K562 (cell line): ENCODE data around the gene OR10D3. TPM values are rescaled to one million over a fixed set of nuclear protein-coding genes. Genes with fewer than 3 reads are reported as not detected.

ENCODE experiments used
- ATAC-seq: fragments of 200-7000 bp; cut with Tn5 transposase; 3 replicates; pipeline ENCODE4 v1.9.1; 2020; ENCODE audit warnings: moderate library complexity
- BruUV-seq: library from RNA; stranded (reverse); fragments of 400-500 nt; replicated peaks from 2 replicates; lab custom pipeline; 2021; lab: Mats Ljungman, UMichigan
- CTCF ChIA-PET: fragments of 300-600 bp; formaldehyde crosslinking; extraction: SDS; loops from one replicate; lab custom pipeline; 2021; ENCODE audit warnings: low intra/inter-chr PET ratio; lab: Yijun Ruan, JAX
- POLR2A ChIA-PET: fragments of 300-600, 350-650 bp; sonication (Branson Sonifier 250); formaldehyde crosslinking; extraction: SDS; loops from one replicate; lab custom pipeline; 2021; ENCODE audit warnings: antibody characterized with exemption, inconsistent platforms; lab: Yijun Ruan, JAX
- DNase-seq, 4 experiments: peaks; one replicate each; pipeline versions ENCODE4 v3.0.0 to v3.0.0-alpha.2; 2011 to 2018; ENCODE audit warnings: low spot score in 3 of 4, mixed read lengths in 3 of 4; ENCODE audit errors: extremely low read depth in 1 of 4
- FAIRE-seq: peaks from 2 replicates; lab custom pipeline; 2011; peaks lifted over from hg19 to GRCh38; lab: Jason Lieb, UNC
- H2AFZ ChIP-seq: 2 replicates; pipeline ENCODE4 v1.6.0; 2011; ENCODE audit warnings: low read depth, low read length, control low read depth, inconsistent platforms
- H3K27ac ChIP-seq: fragments of 200-600 bp; 3 replicates; pipeline ENCODE4 v1.8.0; 2011; ENCODE audit warnings: low read depth, mild to moderate bottlenecking, control low read depth, inconsistent platforms, low read length, moderate library complexity, mixed read lengths; ENCODE audit errors: extremely low read depth
- H3K27me3 ChIP-seq, 2 experiments: fragments of 300-600 bp in 1 of 2; 2 replicates in 1 of 2; 3 replicates in 1 of 2; pipeline versions ENCODE4 v1.6.0 to v1.8.0; 2011; ENCODE audit warnings: inconsistent platforms in 2 of 2, low read length in 2 of 2, mild to moderate bottlenecking in 1 of 2, mixed read lengths in 1 of 2, moderate library complexity in 1 of 2; ENCODE audit not compliant: control insufficient read depth in 2 of 2, insufficient read depth in 2 of 2
- H3K36me3 ChIP-seq: fragments of 300-600 bp; 3 replicates; pipeline ENCODE4 v1.8.0; 2011; ENCODE audit warnings: mild to moderate bottlenecking, low read length, inconsistent platforms; ENCODE audit not compliant: control insufficient read depth, insufficient read depth
- H3K4me1 ChIP-seq, 2 experiments: fragments of 200-600 bp in 1 of 2; replicated peaks in 1 of 2; 2 replicates in 1 of 2; 3 replicates in 1 of 2; pipeline versions ENCODE4 v1.5.1 to v1.8.0; 2011; ENCODE audit warnings: inconsistent platforms in 2 of 2, low read length in 2 of 2, mild to moderate bottlenecking in 1 of 2, mixed read lengths in 1 of 2, moderate library complexity in 1 of 2; ENCODE audit not compliant: control insufficient read depth in 2 of 2, insufficient read depth in 2 of 2
- H3K4me2 ChIP-seq: 2 replicates; pipeline ENCODE4 v1.6.1; 2011; ENCODE audit warnings: low read length, control low read depth, inconsistent platforms, mixed read lengths; ENCODE audit not compliant: insufficient read depth
- H3K4me3 ChIP-seq: fragments of 200-600 bp; sonication (generic), shearing (Covaris generic); 2 replicates; pipeline ENCODE4 v1.5.1; 2016; ENCODE audit warnings: control low read depth, inconsistent platforms
- H3K79me2 ChIP-seq: fragments of 200-600 bp; 3 replicates; pipeline ENCODE4 v1.8.0; 2011; ENCODE audit warnings: low read length, inconsistent platforms; ENCODE audit not compliant: control insufficient read depth, insufficient read depth
- H3K9ac ChIP-seq, 2 experiments: 2 replicates each; pipeline versions ENCODE4 v1.6.0 to v1.6.1; 2011; ENCODE audit warnings: low read depth in 2 of 2, low read length in 2 of 2, control low read depth in 1 of 2, inconsistent platforms in 1 of 2, mild to moderate bottlenecking in 1 of 2, mixed read lengths in 1 of 2; ENCODE audit not compliant: insufficient read depth in 1 of 2
- H3K9me1 ChIP-seq: one replicate; pipeline ENCODE4 v1.6.0; 2011; ENCODE audit warnings: inconsistent platforms, mild to moderate bottlenecking, low read length, moderate library complexity; ENCODE audit not compliant: control insufficient read depth, insufficient read depth
- H3K9me3 ChIP-seq: replicated peaks from 2 replicates; pipeline ENCODE4 v1.5.1; 2011; ENCODE audit warnings: low read depth, low read length, inconsistent platforms; ENCODE audit not compliant: control insufficient read depth, insufficient read depth
- H4K20me1 ChIP-seq: replicated peaks from 2 replicates; pipeline ENCODE4 v1.6.1; 2011; ENCODE audit warnings: low read length, inconsistent platforms, mixed read lengths; ENCODE audit not compliant: control insufficient read depth, insufficient read depth
- EP400 ChIP-seq: fragments of 450-650 bp; IDR thresholded peaks from 2 replicates; pipeline ENCODE4 v1.6.1; 2017; ENCODE audit warnings: antibody characterized with exemption, mild to moderate bottlenecking, moderate library complexity
- FIP1L1 ChIP-seq: fragments of 200-400 bp; formaldehyde crosslinking; IDR thresholded peaks from 2 replicates; pipeline ENCODE4 v1.6.1; 2018; ENCODE audit warnings: mild to moderate bottlenecking, low read depth, low read length; ENCODE audit not compliant: poor library complexity, severe bottlenecking
- FOSL1 ChIP-seq: fragments of 200-800 bp; sonication (Bioruptor generic); conservative IDR thresholded peaks from 2 replicates; pipeline ENCODE4 v1.6.1; 2016; ENCODE audit warnings: missing genetic modification characterization, missing compliant biosample characterization
- HEY1 ChIP-seq: fragments of 250-450 bp; sonication (Bioruptor Pico); IDR thresholded peaks from 2 replicates; pipeline ENCODE4 v1.5.0; 2020; ENCODE audit warnings: mild to moderate bottlenecking, moderate library complexity, borderline replicate concordance
- LEF1 ChIP-seq: fragments of 450-650 bp; IDR thresholded peaks from 2 replicates; pipeline ENCODE4 v1.6.1; 2016; ENCODE audit warnings: mild to moderate bottlenecking
- NR3C1 ChIP-seq: sonication (generic); formaldehyde crosslinking; IDR thresholded peaks from 2 replicates; pipeline ENCODE4 v1.8.1; 2022; ENCODE audit warnings: missing genetic modification reagents
- NR4A1 ChIP-seq, 2 experiments: fragments of 250-450 bp in 1 of 2; fragments of 450-650 bp in 1 of 2; sonication (Bioruptor Pico) in 1 of 2; IDR thresholded peaks; 2 replicates each; pipeline versions ENCODE4 v1.4.0 to v1.6.1; 2016 to 2020; ENCODE audit warnings: mild to moderate bottlenecking in 2 of 2, missing compliant biosample characterization in 1 of 2, missing genetic modification characterization in 1 of 2, moderate library complexity in 1 of 2
- RBFOX2 ChIP-seq: fragments of 200-400 bp; formaldehyde crosslinking; IDR thresholded peaks from 2 replicates; pipeline ENCODE4 v1.6.1; 2017; ENCODE audit warnings: low read depth, mild to moderate bottlenecking, low read length, moderate library complexity
- SNRNP70 ChIP-seq: fragments of 200-400 bp; formaldehyde crosslinking; optimal IDR thresholded peaks from 2 replicates; pipeline ENCODE3; 2017; ENCODE audit warnings: low read depth, low read length
- TCF7L2 ChIP-seq: fragments of 150-350 bp; IDR thresholded peaks from 2 replicates; pipeline ENCODE4 v1.6.1; 2016; ENCODE audit warnings: low read depth, mild to moderate bottlenecking, low read length, moderate library complexity
- U2AF1 ChIP-seq: fragments of 200-400 bp; formaldehyde crosslinking; optimal IDR thresholded peaks from 2 replicates; pipeline ENCODE3; 2017; ENCODE audit warnings: mild to moderate bottlenecking, low read depth, low read length, moderate library complexity
- WGBS: fragments of 100-300 bp; shearing (Covaris generic); methylation state at CpG from one replicate; pipeline ENCODE4 v1.1.6; 2016; ENCODE audit warnings: low coverage, mixed read lengths; ENCODE audit not compliant: insufficient coverage; ENCODE audit errors: missing lambda C conversion rate; 5-methylcytosine and 5-hydroxymethylcytosine counted together
- in situ Hi-C: fragments of 300-500 bp; cut with MboI; formaldehyde crosslinking; loops from 4 replicates; pipeline ENCODE4 v1.15.0; 2018; ENCODE audit warnings: inconsistent platforms, mixed read lengths
- intact Hi-C: fragments of 100-400 bp; cut with micrococcal nuclease; formaldehyde crosslinking; loops from 2 replicates; pipeline ENCODE4 v1.14.2; 2022
- polyA plus RNA-seq, 8 experiments: library from polyadenylated mRNA; depleted of rRNA in 4 of 8; stranded (reverse) in 5 of 8; unstranded in 3 of 8; fragments of >200 nt; fragmentation: Nextera tagmentation in 2 of 8; fragmentation: Illumina TruSeq in 1 of 8; extraction: Ambion mirVana in 2 of 8; extraction: Trizol in 1 of 8; gene quantifications; 2 replicates each; pipeline versions ENCODE4 v1.2.1 to v1.2.3, GENCODE V29; 2011 to 2014; ENCODE audit warnings: inconsistent platforms in 1 of 8, missing spikeins in 1 of 8
- total RNA-seq, 7 experiments: library from RNA; depleted of rRNA in 6 of 7; stranded (reverse); fragments of >200 nt in 6 of 7; fragmentation: Illumina TruSeq in 2 of 7; extraction: Trizol in 2 of 7; gene quantifications; 2 replicates each; pipeline versions ENCODE4 v1.2.1 to v1.2.3, GENCODE V29; 2011 to 2021; ENCODE audit warnings: low replicate concordance in 1 of 7
- TF ChIP-seq, protein P1 (sequence below), 2 experiments: IDR thresholded peaks in 1 of 2; conservative IDR thresholded peaks in 1 of 2; 2 replicates each; pipeline ENCODE4 v1.6.1; 2016; ENCODE audit warnings: low read depth in 2 of 2, mild to moderate bottlenecking in 1 of 2, missing compliant biosample characterization in 1 of 2, missing genetic modification characterization in 1 of 2, moderate library complexity in 1 of 2
- TF ChIP-seq, protein P2 (sequence below), 2 experiments: fragments of 450-650 bp; conservative IDR thresholded peaks; 2 replicates each; pipeline ENCODE4 v1.6.1; 2017; ENCODE audit warnings: mild to moderate bottlenecking in 2 of 2, moderate library complexity in 2 of 2
- TF ChIP-seq, protein P3 (sequence below), 2 experiments: IDR thresholded peaks; 2 replicates each; pipeline ENCODE4 v1.6.1; 2012; ENCODE audit warnings: improper control_type of control experiment in 2 of 2, low read depth in 2 of 2, low read length in 2 of 2, borderline replicate concordance in 1 of 2

OR10D3 gene
- total and polyA plus RNA-seq, 9 of the 15 experiments (the other 6 are each of a cell fraction or from before 2014, with no cell fraction given), result 0.07 to 2.9 (median 0.80) TPM; not detected in 1

DNA sequence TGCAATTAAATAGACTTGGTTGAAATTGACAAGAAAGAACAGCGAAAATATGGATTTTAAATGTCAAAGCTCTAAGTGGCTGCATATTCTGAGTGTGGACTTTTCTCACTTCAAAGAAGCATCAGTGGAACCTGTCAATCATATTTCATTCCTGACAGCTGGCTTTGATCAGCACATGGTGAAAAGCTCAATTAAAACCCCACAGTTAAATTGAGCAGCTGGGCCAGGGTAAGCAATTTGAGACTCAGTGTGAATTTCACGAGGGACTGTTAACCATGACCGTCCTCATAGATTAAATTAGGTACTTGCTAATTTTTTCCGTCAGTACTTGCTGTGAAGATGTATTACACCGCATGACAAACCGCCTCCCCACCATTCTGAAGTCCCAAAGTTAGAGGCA is 11.0 kb upstream of the OR10D3 start:
- intact Hi-C loops (loop anchor here (2.0 to 5.0 kb wide), 2 partner anchors 35 to 57 kb away; partner anchors contain the start of gene VWA5A), in situ Hi-C loops (no loop called here)
- no peaks in the 10 kb centered on the region for H3K9me1 ChIP-seq
- peak overlapping the region; percentile 94 for H3K4me2 ChIP-seq
- H4K20me1 ChIP-seq, result no peaks in the 10 kb centered on the region
- H3K9me3 ChIP-seq, result no peaks in the 10 kb centered on the region
- H3K27me3 ChIP-seq, result no peaks in the 10 kb centered on the region
- peaks cover 5 to 17% of the 10 kb centered on the region in 2 experiments; a peak in 4 of 5 replicates for H3K4me1 ChIP-seq
- whole genome bisulfite sequencing, result 17% methylated on average over 6 of the region's 6 CpGs
- POLR2A ChIA-PET, result interaction anchor here (0.6 to 2.3 kb wide), 10 partner anchors 9 to 102 kb away, joined by 3 to 7 read pairs (median 4); no protein-coding TSS in a partner anchor
- CTCF ChIA-PET, result no interaction called here
- ATAC-seq, result peak; percentile 27
- H3K27ac ChIP-seq, result peak overlapping the region; percentile 29; the same call in 2 of the 3 replicates
- no peak overlapping the region; the same call in 1 of the 2 replicates for H2AFZ ChIP-seq
- H3K79me2 ChIP-seq, result peaks cover 41% of the 10 kb centered on the region
- FAIRE-seq, result no peak
- peak in 1 of 4 experiments; percentile 29 for DNase-seq
- peak overlapping the region; percentile 46 for H3K4me3 ChIP-seq
- H3K9ac ChIP-seq, result peak overlapping the region in 1 of 2 experiments; percentile 80; a peak in 2 of 4 replicates
- peaks cover 7% of the 10 kb centered on the region; the same call in 2 of the 3 replicates for H3K36me3 ChIP-seq
- BruUV-seq, result no TSS peak
- TF ChIP-seq FIP1L1 (no peak), RBFOX2 (peak; percentile 51; the same call in 1 of the 2 replicates), NR3C1 (CRISPR knock-in tag) (no peak), LEF1 (peak; percentile 90), HEY1 (no peak), EP400 (0 out of 2 replicates have a peak, but pooled peaks have one; percentile 20), TCF7L2 (no peak), U2AF1 (no peak), NR4A1 (CRISPR knock-in tag; IDR thresholded peaks at IDR 0.05) (no peak), NR4A1 (tag; IDR thresholded peaks at IDR 0.05) (no peak), FOSL1 (no peak), SNRNP70 (no peak)
- TF ChIP-seq, protein P1, sequence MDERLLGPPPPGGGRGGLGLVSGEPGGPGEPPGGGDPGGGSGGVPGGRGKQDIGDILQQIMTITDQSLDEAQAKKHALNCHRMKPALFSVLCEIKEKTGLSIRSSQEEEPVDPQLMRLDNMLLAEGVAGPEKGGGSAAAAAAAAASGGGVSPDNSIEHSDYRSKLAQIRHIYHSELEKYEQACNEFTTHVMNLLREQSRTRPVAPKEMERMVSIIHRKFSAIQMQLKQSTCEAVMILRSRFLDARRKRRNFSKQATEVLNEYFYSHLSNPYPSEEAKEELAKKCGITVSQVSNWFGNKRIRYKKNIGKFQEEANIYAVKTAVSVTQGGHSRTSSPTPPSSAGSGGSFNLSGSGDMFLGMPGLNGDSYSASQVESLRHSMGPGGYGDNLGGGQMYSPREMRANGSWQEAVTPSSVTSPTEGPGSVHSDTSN (CRISPR knock-in tag; IDR thresholded peaks at IDR 0.05; ENCODE audit: low read depth), result 0 out of 2 replicates have a peak, but pooled peaks have one; percentile 25
- TF ChIP-seq, protein P1 (tag; conservative IDR thresholded peaks at IDR 0.05; ENCODE audit: low read depth), result peak; percentile 64
- TF ChIP-seq, protein P2, sequence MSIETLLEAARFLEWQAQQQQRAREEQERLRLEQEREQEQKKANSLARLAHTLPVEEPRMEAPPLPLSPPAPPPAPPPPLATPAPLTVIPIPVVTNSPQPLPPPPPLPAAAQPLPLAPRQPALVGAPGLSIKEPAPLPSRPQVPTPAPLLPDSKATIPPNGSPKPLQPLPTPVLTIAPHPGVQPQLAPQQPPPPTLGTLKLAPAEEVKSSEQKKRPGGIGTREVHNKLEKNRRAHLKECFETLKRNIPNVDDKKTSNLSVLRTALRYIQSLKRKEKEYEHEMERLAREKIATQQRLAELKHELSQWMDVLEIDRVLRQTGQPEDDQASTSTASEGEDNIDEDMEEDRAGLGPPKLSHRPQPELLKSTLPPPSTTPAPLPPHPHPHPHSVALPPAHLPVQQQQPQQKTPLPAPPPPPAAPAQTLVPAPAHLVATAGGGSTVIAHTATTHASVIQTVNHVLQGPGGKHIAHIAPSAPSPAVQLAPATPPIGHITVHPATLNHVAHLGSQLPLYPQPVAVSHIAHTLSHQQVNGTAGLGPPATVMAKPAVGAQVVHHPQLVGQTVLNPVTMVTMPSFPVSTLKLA (conservative IDR thresholded peaks at IDR 0.05), result 0 out of 4 replicates have a peak, but pooled peaks of 1 of the 2 experiments have one; percentile 15
- TF ChIP-seq, protein P3, sequence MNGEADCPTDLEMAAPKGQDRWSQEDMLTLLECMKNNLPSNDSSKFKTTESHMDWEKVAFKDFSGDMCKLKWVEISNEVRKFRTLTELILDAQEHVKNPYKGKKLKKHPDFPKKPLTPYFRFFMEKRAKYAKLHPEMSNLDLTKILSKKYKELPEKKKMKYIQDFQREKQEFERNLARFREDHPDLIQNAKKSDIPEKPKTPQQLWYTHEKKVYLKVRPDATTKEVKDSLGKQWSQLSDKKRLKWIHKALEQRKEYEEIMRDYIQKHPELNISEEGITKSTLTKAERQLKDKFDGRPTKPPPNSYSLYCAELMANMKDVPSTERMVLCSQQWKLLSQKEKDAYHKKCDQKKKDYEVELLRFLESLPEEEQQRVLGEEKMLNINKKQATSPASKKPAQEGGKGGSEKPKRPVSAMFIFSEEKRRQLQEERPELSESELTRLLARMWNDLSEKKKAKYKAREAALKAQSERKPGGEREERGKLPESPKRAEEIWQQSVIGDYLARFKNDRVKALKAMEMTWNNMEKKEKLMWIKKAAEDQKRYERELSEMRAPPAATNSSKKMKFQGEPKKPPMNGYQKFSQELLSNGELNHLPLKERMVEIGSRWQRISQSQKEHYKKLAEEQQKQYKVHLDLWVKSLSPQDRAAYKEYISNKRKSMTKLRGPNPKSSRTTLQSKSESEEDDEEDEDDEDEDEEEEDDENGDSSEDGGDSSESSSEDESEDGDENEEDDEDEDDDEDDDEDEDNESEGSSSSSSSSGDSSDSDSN (IDR thresholded peaks at IDR 0.05; ENCODE audit: borderline replicate concordance in 1 of 2, low read depth in 2 of 2, low read length in 2 of 2), result no peak
